MM.1S (cell line): ENCODE data around the gene EIF4G1.

Experiments
- CTCF ChIP-seq: fragments of 300-600 bp; sonication (generic); IDR thresholded peaks from 2 replicates; pipeline ENCODE4 v1.5.1; 2016; ENCODE audit warnings: antibody characterized with exemption, low read length, mixed read lengths
- EZH2 ChIP-seq: fragments of 300-600 bp; sonication (generic); optimal IDR thresholded peaks from 2 replicates; pipeline ENCODE3; 2017; ENCODE audit warnings: low read depth, mild to moderate bottlenecking, antibody characterized with exemption, low read length, mixed read lengths
- EZH2phosphoT487 ChIP-seq: fragments of 300-600 bp; sonication (generic); IDR thresholded peaks from 2 replicates; pipeline ENCODE4 v1.6.1; 2018; ENCODE audit warnings: antibody characterized with exemption, low read length

DNA sequence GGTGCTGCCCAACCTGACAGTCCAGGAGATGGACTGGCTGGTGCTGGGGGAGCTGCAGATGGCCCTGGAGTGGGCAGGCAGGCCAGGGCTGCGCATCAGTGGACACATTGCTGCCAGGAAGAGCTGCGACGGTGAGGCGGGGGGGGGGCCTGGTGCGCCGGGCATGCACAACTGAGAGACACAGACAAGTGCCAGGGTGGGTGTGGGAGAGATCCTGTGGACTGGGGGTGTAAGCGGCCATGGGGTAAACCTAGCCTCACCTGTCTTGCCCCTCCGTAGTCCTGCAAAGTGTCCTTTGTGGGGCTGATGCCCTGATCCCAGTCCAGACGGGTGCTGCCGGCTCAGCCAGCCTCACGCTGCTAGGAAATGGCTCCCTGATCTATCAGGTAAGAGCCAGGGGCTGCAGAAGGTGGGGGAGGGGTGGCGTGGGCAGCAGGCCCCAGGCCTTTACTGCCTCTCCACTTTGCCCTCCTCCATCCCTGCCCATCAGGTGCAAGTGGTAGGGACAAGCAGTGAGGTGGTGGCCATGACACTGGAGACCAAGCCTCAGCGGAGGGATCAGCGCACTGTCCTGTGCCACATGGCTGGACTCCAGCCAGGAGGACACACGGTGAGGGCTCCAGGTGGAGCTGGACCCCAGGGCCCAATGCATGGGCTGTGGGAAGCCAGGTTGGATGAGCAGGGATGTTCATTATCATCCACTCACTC, 68.8 kb downstream of the EIF4G1 start:
- TF ChIP-seq EZH2 = no peak
- no peak for TF ChIP-seq CTCF
- no peak for TF ChIP-seq EZH2phosphoT487
